Uterus (tissue), 2 donors: ENCODE measurements around the gene EIF2S1.

Experiments
- CTCF ChIP-seq, 4 experiments: fragments of 200-600 bp in 2 of 4; fragments of 450-650 bp in 2 of 4; sonication (generic) in 2 of 4; IDR thresholded peaks; one replicate each; pipeline ENCODE4 v1.5.1; 2016 to 2019; ENCODE audit warnings: antibody characterized with exemption in 4 of 4, mild to moderate bottlenecking in 2 of 4, moderate library complexity in 1 of 4
- POLR2A ChIP-seq, 2 donors: fragments of 450-650 bp; IDR thresholded peaks; one replicate each; pipeline ENCODE4 v1.6.1; 2016; ENCODE audit warnings: antibody characterized with exemption in 2 of 2, mild to moderate bottlenecking in 1 of 2, moderate library complexity in 1 of 2

- TF ChIP-seq CTCF (IDR thresholded peaks at IDR 0.05) = no peak
- TF ChIP-seq POLR2A (IDR thresholded peaks at IDR 0.05) = no peak
Observed at GRCh38 chr14:67372833-67373232, 12.7 kb downstream of the EIF2S1 start.
